NB4 (cell line): ENCODE measurements around the gene PDK4.
"Not testable (repeated sequence)": the region's sequence is repeated elsewhere in the genome, so short reads cannot be mapped to it uniquely, and the experiment has no call there.

Experiments used
- DNase-seq: peaks from one replicate; pipeline ENCODE4 v3.0.0; 2010; ENCODE audit warnings: low read depth
- H3K4me3 ChIP-seq: one replicate; pipeline ENCODE4 v1.5.1; 2011; ENCODE audit warnings: mild to moderate bottlenecking, low read depth, low read length, moderate library complexity
- MAX ChIP-seq: IDR thresholded peaks from 2 replicates; pipeline ENCODE4 v1.6.1; 2011; ENCODE audit warnings: low read depth, low read length
- MYC ChIP-seq: IDR thresholded peaks from 2 replicates; pipeline ENCODE4 v1.6.1; 2011; ENCODE audit warnings: low read depth, low read length
- POLR2A ChIP-seq: IDR thresholded peaks from 2 replicates; pipeline ENCODE4 v1.6.1; 2011; ENCODE audit warnings: mild to moderate bottlenecking; ENCODE audit not compliant: insufficient read length; ENCODE audit errors: extremely low read depth
- TF ChIP-seq, protein P1 (sequence below): IDR thresholded peaks from one replicate; pipeline ENCODE4 v1.5.1; 2012; ENCODE audit warnings: low read depth, low read length

PDK4 gene

GRCh38 chr7:95609277-95609971, 13.1 kb upstream of the PDK4 start:
- TF ChIP-seq MYC (no peak), MAX (no peak), POLR2A (no peak)
- TF ChIP-seq, protein P1, sequence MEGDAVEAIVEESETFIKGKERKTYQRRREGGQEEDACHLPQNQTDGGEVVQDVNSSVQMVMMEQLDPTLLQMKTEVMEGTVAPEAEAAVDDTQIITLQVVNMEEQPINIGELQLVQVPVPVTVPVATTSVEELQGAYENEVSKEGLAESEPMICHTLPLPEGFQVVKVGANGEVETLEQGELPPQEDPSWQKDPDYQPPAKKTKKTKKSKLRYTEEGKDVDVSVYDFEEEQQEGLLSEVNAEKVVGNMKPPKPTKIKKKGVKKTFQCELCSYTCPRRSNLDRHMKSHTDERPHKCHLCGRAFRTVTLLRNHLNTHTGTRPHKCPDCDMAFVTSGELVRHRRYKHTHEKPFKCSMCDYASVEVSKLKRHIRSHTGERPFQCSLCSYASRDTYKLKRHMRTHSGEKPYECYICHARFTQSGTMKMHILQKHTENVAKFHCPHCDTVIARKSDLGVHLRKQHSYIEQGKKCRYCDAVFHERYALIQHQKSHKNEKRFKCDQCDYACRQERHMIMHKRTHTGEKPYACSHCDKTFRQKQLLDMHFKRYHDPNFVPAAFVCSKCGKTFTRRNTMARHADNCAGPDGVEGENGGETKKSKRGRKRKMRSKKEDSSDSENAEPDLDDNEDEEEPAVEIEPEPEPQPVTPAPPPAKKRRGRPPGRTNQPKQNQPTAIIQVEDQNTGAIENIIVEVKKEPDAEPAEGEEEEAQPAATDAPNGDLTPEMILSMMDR, result no peak
- H3K4me3 ChIP-seq, result peak overlapping the region; percentile 26
- no peak for DNase-seq

- peak overlapping the region; percentile 26 for H3K4me3 ChIP-seq
- peak; percentile 86 for DNase-seq
- TF ChIP-seq, protein P1, result no peak
- TF ChIP-seq MAX, result no peak
- TF ChIP-seq POLR2A, result no peak
- no peak for TF ChIP-seq MYC
Measured at GRCh38 chr7:95608359-95609173, 12.2 kb upstream of the PDK4 start.

DNA sequence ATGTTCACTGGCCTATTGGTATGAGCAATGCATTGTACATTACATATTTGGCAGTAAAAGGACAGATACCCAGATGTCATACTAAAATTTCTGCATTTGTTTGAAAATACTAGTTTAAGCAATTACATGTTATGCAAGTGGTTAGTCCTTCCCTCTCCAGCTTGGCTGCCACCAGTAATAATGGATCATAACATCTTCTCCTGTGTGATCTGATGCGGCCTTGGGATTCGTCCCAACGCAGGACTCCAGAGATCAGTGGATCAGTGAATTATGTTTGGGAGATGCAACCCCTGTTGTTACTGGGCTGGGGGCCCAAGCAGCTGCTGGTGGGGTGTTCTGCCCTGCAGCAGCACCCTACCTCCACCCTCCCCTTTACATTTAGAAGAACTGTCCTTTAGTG, 11.2 kb upstream of the PDK4 start:
- no peak overlapping the region for H3K4me3 ChIP-seq
- DNase-seq, result no peak
- TF ChIP-seq POLR2A, result no peak
- TF ChIP-seq MYC, result no peak
- TF ChIP-seq MAX, result no peak
- TF ChIP-seq, protein P1, result no peak

DNA sequence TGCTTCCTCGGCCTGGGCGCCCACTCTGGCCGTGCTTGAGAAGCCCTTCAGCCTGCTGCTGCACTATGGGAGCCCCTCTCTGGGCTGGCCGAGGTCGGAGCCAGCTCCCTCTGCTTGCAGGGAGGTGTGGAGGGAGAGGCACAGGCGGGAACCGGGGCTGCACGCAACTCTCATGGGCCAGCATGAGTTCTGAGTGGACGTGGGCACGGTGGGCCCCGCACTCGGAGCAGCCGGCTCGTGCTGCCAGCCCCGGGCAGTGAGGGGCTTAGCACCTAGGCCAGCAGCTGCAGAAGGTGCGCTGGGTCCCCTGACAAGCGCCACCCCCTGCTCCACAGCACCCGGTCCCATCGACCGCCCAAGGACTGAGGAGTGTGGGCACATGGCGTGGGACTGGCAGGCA, 9.0 kb upstream of the PDK4 start:
- TF ChIP-seq MYC (no peak), POLR2A (no peak), MAX (no peak)
- TF ChIP-seq, protein P1, result no peak
- no peak overlapping the region for H3K4me3 ChIP-seq
- no peak for DNase-seq

DNA sequence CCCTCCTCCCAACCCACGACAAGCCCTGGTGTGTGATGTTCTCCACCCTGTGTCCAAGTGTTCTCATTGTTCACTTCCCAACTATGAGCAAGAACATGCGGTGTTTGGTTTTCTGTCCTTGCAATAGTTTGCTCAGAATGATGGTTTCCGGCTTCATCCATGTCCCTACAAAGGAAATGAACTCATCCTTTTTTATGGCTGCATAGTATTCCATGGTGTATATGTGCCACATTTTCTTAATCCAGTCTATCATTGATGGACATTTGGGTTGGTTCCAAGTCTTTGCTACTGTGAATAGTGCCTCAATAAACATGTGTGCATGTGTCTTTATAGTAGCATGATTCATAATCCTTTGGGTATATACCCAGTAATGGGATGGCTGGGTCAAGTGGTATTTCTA, 8.5 kb upstream of the PDK4 start:
- H3K4me3 ChIP-seq, DNase-seq: not testable (repeated sequence)

GRCh38 chr7:95604397-95604796, 8.1 kb upstream of the PDK4 start:
- DNase-seq, H3K4me3 ChIP-seq: not testable (repeated sequence)

DNA sequence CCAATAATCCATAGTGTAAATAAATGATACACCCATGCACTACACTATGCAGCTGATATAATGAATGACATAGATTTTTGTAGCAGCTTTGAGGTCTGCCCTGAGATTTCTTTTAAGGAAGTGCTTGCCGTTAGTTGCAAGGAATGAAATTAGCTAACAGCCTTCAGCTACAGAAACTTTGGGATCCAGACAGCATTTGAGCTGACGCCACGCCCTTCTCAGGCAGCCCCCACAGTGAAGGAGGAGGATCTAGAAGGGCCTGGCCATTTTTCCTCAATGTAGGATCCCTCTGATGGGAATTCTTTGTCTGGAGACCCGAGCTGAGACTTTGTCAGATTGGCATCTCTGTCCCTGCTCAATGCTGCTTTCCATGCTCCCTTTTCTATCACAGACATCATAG, 6.1 kb upstream of the PDK4 start:
- no peak for DNase-seq
- TF ChIP-seq, protein P1, result no peak
- TF ChIP-seq POLR2A (no peak), MYC (no peak), MAX (no peak)
- no peak overlapping the region for H3K4me3 ChIP-seq
